Heart right ventricle (tissue), 16 donors: ENCODE measurements around the gene AKAP1. TPM values are rescaled to one million over a fixed set of nuclear protein-coding genes. Genes with fewer than 3 reads are reported as not detected.
A peak's percentile ranks its signal among the peaks of the same experiment; 100 is the strongest.

Experiments used
- ATAC-seq, 8 donors: fragments of 200-7000 bp; cut with Tn5 transposase; one replicate each; pipeline ENCODE4 v1.9.1; 2020; ENCODE audit warnings: mild to moderate bottlenecking in 8 of 8, moderate library complexity in 8 of 8, moderate number of reproducible peaks in 1 of 8
- DNase-seq, 2 donors: peaks; one replicate each; pipeline ENCODE4 v3.0.0-alpha.2; 2020
- H3K27ac ChIP-seq, 10 donors: fragments of 200-600 bp; sonication (generic) in 2 of 10; one replicate each; pipeline versions ENCODE4 v1.5.0 to v1.8.0; 2020 to 2022; ENCODE audit warnings: mild to moderate bottlenecking in 3 of 10
- H3K27me3 ChIP-seq, 7 donors: fragments of 200-600 bp; one replicate each; pipeline ENCODE4 v1.8.0; 2021 to 2022; ENCODE audit warnings: mild to moderate bottlenecking in 2 of 7
- H3K36me3 ChIP-seq, 9 donors: fragments of 200-600 bp; sonication (generic) in 1 of 9; one replicate each; pipeline versions ENCODE4 v1.5.0 to v1.8.0; 2020 to 2022; ENCODE audit warnings: mild to moderate bottlenecking in 2 of 9
- H3K4me1 ChIP-seq, 9 donors: fragments of 200-600 bp; sonication (generic) in 1 of 9; one replicate each; pipeline versions ENCODE4 v1.5.0 to v1.8.0; 2020 to 2022; ENCODE audit warnings: mild to moderate bottlenecking in 4 of 9
- H3K4me3 ChIP-seq, 10 donors: fragments of 200-600 bp; sonication (generic) in 2 of 10; one replicate each; pipeline versions ENCODE4 v1.5.0 to v1.8.0; 2020 to 2022; ENCODE audit warnings: mild to moderate bottlenecking in 7 of 10, moderate library complexity in 2 of 10
- H3K9me3 ChIP-seq, 11 donors: fragments of 200-600 bp in 10 of 11; sonication (generic) in 2 of 11; one replicate each; pipeline versions ENCODE4 v1.5.0 to v1.8.0; 2013 to 2022; ENCODE audit warnings: mild to moderate bottlenecking in 2 of 11, control low read depth in 1 of 11, moderate library complexity in 1 of 11
- WGBS, 2 donors: extraction: QIAGEN DNeasy Blood & Tissue Kit; methylation state at CpG; one replicate each; pipeline ENCODE4 v1.1.7; 2013; ENCODE audit warnings: inconsistent platforms in 1 of 2; 5-methylcytosine and 5-hydroxymethylcytosine counted together
- intact Hi-C, 10 donors: fragments of 100-400 bp; cut with DNase I; formaldehyde crosslinking; loops; one replicate each; pipeline versions ENCODE4 v1.11.1 to v1.14.2; 2022
- polyA plus RNA-seq, 2 donors: library from polyadenylated mRNA; stranded (reverse); fragments of 200-250 nt; gene quantifications; one replicate each; pipeline ENCODE4 v1.2.3, GENCODE V29; 2013
- total RNA-seq, 10 donors: library from RNA; stranded (reverse); fragmentation: NEBNext Ultra II Directional in 3 of 10; extraction: Animal tissue kit (Norgen Biotek cat#: 25700) in 3 of 10; gene quantifications; one replicate each; pipeline versions ENCODE4 v1.2.1 to v1.2.4, GENCODE V29; 2021 to 2023
- TF ChIP-seq, protein P1 (sequence below), 9 donors: fragments of 200-600 bp; sonication (generic) in 2 of 9; IDR thresholded peaks; one replicate each; pipeline versions ENCODE4 v1.5.0 to v1.8.0; 2021 to 2022; ENCODE audit warnings: antibody characterized with exemption in 9 of 9, mild to moderate bottlenecking in 5 of 9, moderate library complexity in 1 of 9
- donor health status: Arrhythmogenic right ventricular cardiomyopathy.
- donor health status: ischemic (EF 13 %, LVEDD 7.1; RV severe dilation, severe dysfunction).
- donor health status: healthy with polysubstance abuse.
- donor health status: DM: no; HTN: yes; CAD: no.
- donor health status: DM: no; HTN: no; CAD: no.
- donor health status: ischemic (EF 25% LVEDD 6.9; RV normal size, moderate dysfunction).
- donor health status: ischemic (EF 25% LVEDD 5.7; RV mildly dilated, moderate dysfunction).
- donor health status: healthy.
- donor health status: DM: yes; HTN: yes; CAD: no.
- donor health status: Ischemic cardiomyopathy.
- donor health status: ischemic (EF 35%, LVEDD 5.7; RV mildly dilated, moderate dysfunction).
- donor health status: nonischemic (EF 11% LVEDD 7.7; RV severe dilation, severe dysfunction).
- donor health status: DM: yes; HTN: yes; CAD: no.
- donor health status: PGD.
- donor health status: ischemic (EF 29% LVEDD 5.4; RV normal size, mild dysfunction).
- donor health status: nonischemic (EF 23%, LVEDD 6.1; RV moderate dilation, normal function).

The AKAP1 gene
- total and polyA plus RNA-seq, 12 donors: 31.0 to 234 (median 153) TPM

DNA sequence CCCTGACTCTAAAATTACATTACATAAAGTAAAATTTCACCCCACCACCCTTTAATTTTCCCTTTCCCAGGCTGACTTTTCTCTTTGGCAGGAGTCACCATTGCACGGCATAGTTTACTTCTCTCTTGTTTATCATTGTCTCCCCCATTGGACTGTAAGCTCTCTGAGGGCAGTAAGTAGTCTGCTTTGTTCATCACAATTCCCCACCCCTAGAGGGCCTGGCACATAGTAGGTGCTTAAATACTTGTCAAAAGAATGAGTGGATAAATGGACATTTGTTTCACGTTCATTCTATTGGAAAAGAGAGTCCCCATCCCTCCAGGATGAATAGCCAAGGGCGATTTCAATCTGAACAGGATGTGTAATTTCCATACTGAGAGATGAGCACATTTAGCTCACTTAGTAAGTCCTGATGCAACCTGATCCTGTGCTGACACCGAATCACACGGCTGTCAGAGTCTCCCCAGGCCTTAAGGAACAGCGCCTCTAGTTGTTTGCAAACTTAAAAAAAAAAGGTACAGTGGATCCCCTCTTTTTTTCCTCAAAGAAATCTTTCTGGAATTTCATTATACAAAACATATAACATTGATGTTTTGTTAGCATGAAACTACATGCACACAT lies 54.0 kb downstream of the AKAP1 start:
- intact Hi-C loops: loop anchor here in 5 of 10 donors (5.0 to 10.0 kb wide), 4 partner anchors 466 to 976 kb away; no protein-coding TSS in a partner anchor
- Histone ChIP-seq H3K4me3 (no peak overlapping the region), H3K27me3 (peaks cover 0 to 3% (median 0%) of the 10 kb centered on the region in 7 donors), H3K27ac (no peak overlapping the region), H3K4me1 (peaks cover 0 to 15% (median 0%) of the 10 kb centered on the region in 9 donors), H3K36me3 (no peaks in the 10 kb centered on the region), H3K9me3 (no peaks in the 10 kb centered on the region)
- ATAC-seq: no peak
- TF ChIP-seq, protein P1, sequence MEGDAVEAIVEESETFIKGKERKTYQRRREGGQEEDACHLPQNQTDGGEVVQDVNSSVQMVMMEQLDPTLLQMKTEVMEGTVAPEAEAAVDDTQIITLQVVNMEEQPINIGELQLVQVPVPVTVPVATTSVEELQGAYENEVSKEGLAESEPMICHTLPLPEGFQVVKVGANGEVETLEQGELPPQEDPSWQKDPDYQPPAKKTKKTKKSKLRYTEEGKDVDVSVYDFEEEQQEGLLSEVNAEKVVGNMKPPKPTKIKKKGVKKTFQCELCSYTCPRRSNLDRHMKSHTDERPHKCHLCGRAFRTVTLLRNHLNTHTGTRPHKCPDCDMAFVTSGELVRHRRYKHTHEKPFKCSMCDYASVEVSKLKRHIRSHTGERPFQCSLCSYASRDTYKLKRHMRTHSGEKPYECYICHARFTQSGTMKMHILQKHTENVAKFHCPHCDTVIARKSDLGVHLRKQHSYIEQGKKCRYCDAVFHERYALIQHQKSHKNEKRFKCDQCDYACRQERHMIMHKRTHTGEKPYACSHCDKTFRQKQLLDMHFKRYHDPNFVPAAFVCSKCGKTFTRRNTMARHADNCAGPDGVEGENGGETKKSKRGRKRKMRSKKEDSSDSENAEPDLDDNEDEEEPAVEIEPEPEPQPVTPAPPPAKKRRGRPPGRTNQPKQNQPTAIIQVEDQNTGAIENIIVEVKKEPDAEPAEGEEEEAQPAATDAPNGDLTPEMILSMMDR (IDR thresholded peaks at IDR 0.05): no peak
- no peak for DNase-seq
- WGBS, 2 donors: 76 to 79% methylated on average over 6 of the region's 6 CpGs

DNA sequence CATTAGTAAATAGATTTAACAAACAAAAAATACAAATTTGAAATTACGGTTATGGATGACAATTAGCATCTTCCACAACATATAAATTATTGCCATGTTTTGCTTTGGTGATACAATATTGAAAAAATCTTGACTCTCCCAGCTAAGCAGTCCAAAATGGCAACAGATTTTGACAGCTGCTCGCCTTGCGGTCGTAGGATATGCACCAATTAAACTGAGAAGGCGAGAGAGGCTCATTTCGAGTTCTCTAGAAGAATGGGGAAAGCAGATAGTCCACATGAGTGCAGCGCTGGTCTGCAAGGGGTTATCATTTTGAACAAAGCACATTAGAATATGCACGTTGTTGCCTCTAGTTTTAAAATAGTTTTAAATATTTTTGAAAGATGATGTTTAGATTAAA lies 55.3 kb downstream of the AKAP1 start:
- ATAC-seq (no peak), DNase-seq (no peak)
- H3K4me1 ChIP-seq: peaks cover 0 to 15% (median 0%) of the 10 kb centered on the region in 9 donors
- no peak overlapping the region for H3K4me3 ChIP-seq
- no peak overlapping the region for H3K27ac ChIP-seq
- TF ChIP-seq, protein P1 (IDR thresholded peaks at IDR 0.05): no peak
- H3K27me3 ChIP-seq: peaks cover 0 to 3% (median 0%) of the 10 kb centered on the region in 7 donors
- no peaks in the 10 kb centered on the region for H3K36me3 ChIP-seq
- 78 to 79% methylated on average over 8 of the region's 8 CpGs for WGBS, 2 donors
- H3K9me3 ChIP-seq: no peaks in the 10 kb centered on the region
- intact Hi-C loops: loop anchor here in 2 of 10 donors (10.0 kb wide), 2 partner anchors 554 to 974 kb away; no protein-coding TSS in a partner anchor

DNA sequence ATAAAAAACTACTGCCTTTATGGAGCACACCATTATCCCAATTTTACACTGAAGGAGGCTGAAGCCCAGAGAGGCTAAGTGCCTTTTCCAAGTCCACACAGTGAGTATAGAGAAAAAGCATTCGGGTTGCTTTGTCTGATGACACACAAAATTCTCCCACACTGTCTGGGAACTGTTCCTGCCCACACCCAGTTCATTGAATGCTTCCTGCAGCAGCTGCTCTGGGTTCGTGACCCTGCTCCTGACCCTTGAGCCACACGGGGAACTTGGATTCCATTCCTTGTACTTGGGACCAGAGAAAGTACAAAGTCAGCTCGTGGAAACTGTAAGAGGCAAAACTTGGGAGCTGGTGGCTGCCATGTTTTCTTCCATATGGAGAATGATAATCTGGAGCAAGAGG lies 57.9 kb downstream of the AKAP1 start:
- Histone ChIP-seq H3K9me3 (no peaks in the 10 kb centered on the region), H3K4me3 (no peak overlapping the region), H3K36me3 (no peaks in the 10 kb centered on the region), H3K27me3 (peaks cover 0 to 3% (median 0%) of the 10 kb centered on the region in 7 donors), H3K27ac (no peak overlapping the region), H3K4me1 (peaks cover 0 to 6% (median 0%) of the 10 kb centered on the region in 9 donors)
- ATAC-seq (peak in 2 of 8 donors; percentile 30 to 42), DNase-seq (peak in 1 of 2 donors; percentile 13)
- 38 to 46% methylated on average over 4 of the region's 4 CpGs for WGBS, 2 donors
- TF ChIP-seq, protein P1 (IDR thresholded peaks at IDR 0.05): no peak
- intact Hi-C loops: loop anchor here in 2 of 10 donors (10.0 kb wide), 2 partner anchors 552 to 972 kb away; no protein-coding TSS in a partner anchor

DNA sequence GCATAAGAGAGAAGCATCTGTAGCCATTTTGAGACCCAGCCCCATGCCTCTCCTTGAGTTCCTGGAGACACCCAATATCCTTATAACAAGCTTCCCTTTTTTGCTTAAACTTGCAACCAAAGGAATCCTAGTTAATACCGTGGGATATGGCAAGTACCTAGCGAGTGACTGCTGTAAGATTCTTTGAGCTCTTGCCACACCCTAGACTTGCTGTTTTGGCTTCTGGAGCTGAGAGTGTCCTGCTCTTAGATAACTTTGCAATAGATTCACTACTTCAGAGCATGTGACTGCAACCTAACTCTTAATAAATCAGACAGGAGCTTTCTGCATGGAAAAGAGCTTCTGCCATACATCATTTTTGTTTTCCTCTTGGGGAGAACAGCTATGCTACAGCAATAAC lies 58.3 kb downstream of the AKAP1 start:
- Histone ChIP-seq H3K4me1 (peaks cover 0 to 6% (median 0%) of the 10 kb centered on the region in 9 donors), H3K4me3 (no peak overlapping the region), H3K9me3 (no peaks in the 10 kb centered on the region), H3K27ac (no peak overlapping the region), H3K36me3 (no peaks in the 10 kb centered on the region), H3K27me3 (peaks cover 0 to 3% (median 0%) of the 10 kb centered on the region in 7 donors)
- intact Hi-C loops: loop anchor here in 2 of 10 donors (10.0 kb wide), 2 partner anchors 551 to 971 kb away; no protein-coding TSS in a partner anchor
- DNase-seq (no peak), ATAC-seq (no peak)
- TF ChIP-seq, protein P1 (IDR thresholded peaks at IDR 0.05): no peak
- 83 to 91% methylated on average over 2 of the region's 2 CpGs for WGBS, 2 donors
